ACC112 (cell line): Measurements from ENCODE around the gene CFAP77.
A peak's percentile ranks its signal among the peaks of the same experiment; 100 is the strongest.
"Not testable (repeated sequence)": the region's sequence is repeated elsewhere in the genome, so short reads cannot be mapped to it uniquely, and the experiment has no call there.

ENCODE experiments used
- H2AFZ ChIP-seq: fragments of 200-600 bp; sonication (generic); one replicate; pipeline ENCODE4 v1.6.0; 2017; ENCODE audit warnings: antibody characterized with exemption, low read length; ENCODE audit not compliant: unreplicated experiment
- H3K27ac ChIP-seq: fragments of 200-600 bp; sonication (generic); 2 replicates; pipeline ENCODE4 v1.5.1; 2014; ENCODE audit warnings: low read depth, mild to moderate bottlenecking, antibody characterized with exemption, low read length, moderate library complexity
- H3K27me3 ChIP-seq: fragments of 200-600 bp; sonication (generic); 2 replicates; pipeline ENCODE4 v1.6.1; 2014; ENCODE audit warnings: mild to moderate bottlenecking, antibody characterized with exemption, low read length, moderate library complexity, mixed read lengths; ENCODE audit not compliant: insufficient read depth
- H3K36me3 ChIP-seq: fragments of 200-600 bp; sonication (generic); 2 replicates; pipeline ENCODE4 v1.6.1; 2016; ENCODE audit warnings: mild to moderate bottlenecking, antibody characterized with exemption, low read length, moderate library complexity, mixed read lengths; ENCODE audit not compliant: insufficient read depth
- H3K4me1 ChIP-seq: fragments of 200-600 bp; sonication (generic); one replicate; pipeline ENCODE4 v1.6.1; 2016; ENCODE audit warnings: low read length, mixed read lengths; ENCODE audit not compliant: insufficient read depth, unreplicated experiment, control insufficient read depth
- H3K4me3 ChIP-seq: fragments of 200-600 bp; sonication (generic); 2 replicates; pipeline ENCODE4 v1.5.1; 2014; ENCODE audit warnings: mild to moderate bottlenecking, low read depth, low read length
- H3K79me2 ChIP-seq: fragments of 200-600 bp; sonication (generic); one replicate; pipeline ENCODE4 v1.6.0; 2016; ENCODE audit warnings: low read length; ENCODE audit not compliant: control insufficient read depth, unreplicated experiment, insufficient read depth

The CFAP77 gene

DNA sequence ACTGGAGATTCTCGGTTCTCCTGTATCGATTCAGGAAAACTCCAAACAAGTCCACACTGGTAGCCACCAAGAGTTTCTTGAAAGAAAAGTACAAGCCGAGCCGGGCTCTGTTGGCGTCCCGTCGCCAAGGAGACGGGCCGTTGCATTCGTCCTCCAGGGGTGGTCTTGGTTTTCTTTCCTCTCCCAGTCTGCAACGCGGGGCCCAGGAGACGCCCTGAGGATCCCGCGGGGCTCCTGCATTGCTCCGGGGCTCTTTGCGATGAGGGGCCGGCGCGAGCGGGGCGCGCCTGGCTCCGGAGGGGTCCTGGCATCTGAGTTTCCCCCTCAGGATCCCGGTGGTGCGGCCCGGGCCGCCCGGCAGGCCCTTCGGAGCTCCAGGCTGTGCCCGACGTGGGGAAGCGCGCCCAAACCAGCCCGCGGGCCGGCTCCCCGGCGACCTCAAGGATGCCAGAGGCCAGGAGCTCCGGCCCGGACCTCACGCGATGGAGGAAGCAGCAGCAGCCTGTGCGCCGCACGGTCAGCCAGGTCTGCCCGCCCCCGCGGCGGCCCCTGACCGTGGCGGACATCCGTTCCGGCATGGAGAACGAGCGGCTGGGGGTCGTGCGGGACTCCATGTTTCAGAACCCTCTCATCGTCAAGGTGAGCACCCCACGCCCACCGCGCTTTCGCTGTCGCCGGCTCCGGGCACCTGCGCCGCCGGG lies at the start of gene CFAP77:
TSS of gene CFAP77 (plus strand) at position 384 of the 701 bp plus-strand sequence. CDS start at position 445, 61 bp downstream.
- H3K27ac ChIP-seq = no peak within 1 kb of the TSS
- H3K4me1 ChIP-seq = peaks cover 3% of the 10 kb centered on the region
- peak within 1 kb of the TSS; percentile 75 for H3K4me3 ChIP-seq
- H3K36me3 ChIP-seq = no peaks in the 10 kb centered on the region
- peak within 1 kb of the TSS; percentile 90 for H2AFZ ChIP-seq
- peaks cover 56% of the 10 kb centered on the region for H3K27me3 ChIP-seq
- peaks cover 19% of the 10 kb centered on the region for H3K79me2 ChIP-seq

DNA sequence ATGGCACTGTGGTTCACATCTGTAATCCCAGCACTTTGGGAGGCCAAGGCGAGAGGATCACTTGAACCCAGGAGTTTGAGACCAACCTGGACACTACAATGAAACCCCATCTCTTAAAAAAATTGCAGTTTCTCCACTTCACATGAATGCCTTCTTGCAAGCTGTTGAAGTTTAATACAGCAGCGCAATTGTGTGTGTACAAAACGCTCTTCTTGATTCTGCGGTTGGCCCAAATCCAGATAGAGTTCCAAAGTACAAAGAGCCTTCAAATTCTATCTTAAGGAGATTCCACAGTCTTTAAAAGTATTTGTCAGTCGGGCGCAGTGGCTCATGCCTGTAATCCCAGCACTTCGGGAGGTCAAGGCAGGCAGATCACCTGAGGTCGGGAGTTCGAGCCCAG lies 45.9 kb upstream of the CFAP77 start:
- no peaks in the 10 kb centered on the region for H3K79me2 ChIP-seq
- no peaks in the 10 kb centered on the region for H3K27me3 ChIP-seq
- H3K4me3 ChIP-seq = no peak overlapping the region
- no peak overlapping the region for H3K27ac ChIP-seq
- H2AFZ ChIP-seq = no peak overlapping the region
- H3K4me1 ChIP-seq = no peaks in the 10 kb centered on the region
- H3K36me3 ChIP-seq = no peaks in the 10 kb centered on the region

DNA sequence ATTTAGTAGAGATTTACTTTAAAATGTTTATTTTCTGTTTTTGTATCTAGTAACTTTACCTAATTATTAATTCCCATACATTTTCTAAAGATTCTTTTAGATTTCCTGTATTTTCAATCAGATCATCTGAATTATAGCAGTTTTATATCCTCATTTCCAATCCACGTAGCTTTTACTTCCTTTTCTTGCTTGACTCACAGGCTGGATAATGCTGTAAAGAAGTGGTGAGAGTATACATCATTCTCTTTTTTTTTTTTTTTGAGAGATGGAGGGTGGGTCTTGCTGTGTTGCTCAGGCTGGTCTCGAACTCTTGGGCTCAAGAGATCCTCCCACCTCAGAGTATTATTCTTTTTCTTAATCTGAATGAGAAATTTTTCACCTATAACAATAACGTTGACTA lies 44.0 kb upstream of the CFAP77 start:
- Histone ChIP-seq H3K36me3 (no peaks in the 10 kb centered on the region), H3K4me1 (no peaks in the 10 kb centered on the region), H2AFZ (no peak overlapping the region), H3K27ac (no peak overlapping the region), H3K79me2 (no peaks in the 10 kb centered on the region), H3K4me3 (no peak overlapping the region), H3K27me3 (no peaks in the 10 kb centered on the region)

DNA sequence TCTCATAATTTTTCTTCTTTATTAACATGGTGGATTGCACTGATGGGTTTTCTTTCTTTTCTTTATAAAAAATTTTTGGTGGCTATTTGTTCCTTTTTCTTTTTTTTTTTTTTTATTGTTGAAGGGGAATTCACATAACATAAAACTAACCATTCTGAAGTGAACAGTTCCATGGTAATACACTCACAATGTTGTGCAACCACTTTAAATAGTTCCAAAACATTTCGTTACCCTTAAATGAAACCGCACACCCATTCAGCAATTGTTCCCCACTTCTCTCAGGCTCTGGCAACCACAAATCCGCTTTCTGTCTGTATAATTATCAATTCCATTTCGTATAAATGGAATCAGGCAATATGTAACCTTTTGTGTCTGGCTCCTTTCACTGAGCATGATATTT lies 43.5 kb upstream of the CFAP77 start:
- no peaks in the 10 kb centered on the region for H3K36me3 ChIP-seq
- H3K27me3 ChIP-seq = no peaks in the 10 kb centered on the region
- H2AFZ ChIP-seq = no peak overlapping the region
- no peak overlapping the region for H3K4me3 ChIP-seq
- no peaks in the 10 kb centered on the region for H3K79me2 ChIP-seq
- no peaks in the 10 kb centered on the region for H3K4me1 ChIP-seq
- no peak overlapping the region for H3K27ac ChIP-seq

DNA sequence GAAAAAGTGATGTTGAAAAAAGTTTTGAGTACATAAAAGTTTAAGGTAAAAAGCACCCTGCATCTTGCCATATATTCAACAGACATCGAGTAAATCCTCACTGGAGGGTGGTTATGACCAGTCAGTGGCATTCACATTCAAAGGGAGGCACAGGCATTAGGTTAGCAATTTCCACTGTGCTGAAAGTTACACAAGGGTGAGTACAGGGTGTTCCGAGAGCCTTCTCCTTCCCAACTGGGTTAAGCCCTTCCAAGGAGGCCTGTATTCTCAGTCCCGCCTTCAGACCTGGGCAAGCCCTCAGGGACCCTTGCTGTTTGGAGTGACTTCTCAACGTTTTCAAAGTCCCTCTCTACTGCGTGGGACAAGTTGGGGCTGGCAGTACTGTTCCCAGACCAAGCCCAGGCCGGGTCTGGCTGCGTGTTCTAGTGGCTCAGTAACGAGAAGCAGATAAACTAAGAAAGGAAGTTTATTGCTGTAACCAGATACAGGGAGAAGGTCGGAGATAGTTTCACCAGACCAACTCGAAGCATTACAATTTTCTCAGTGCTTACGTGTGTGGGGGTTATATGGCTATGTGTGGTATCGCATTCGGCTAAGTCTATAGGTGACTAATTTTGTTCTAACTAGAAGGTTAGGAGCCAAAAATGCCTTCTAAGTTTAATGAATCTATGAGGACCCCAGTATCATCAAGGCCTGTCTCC lies 42.2 kb upstream of the CFAP77 start:
- Histone ChIP-seq H3K4me3 (no peak overlapping the region), H3K79me2 (no peaks in the 10 kb centered on the region), H3K4me1 (no peaks in the 10 kb centered on the region), H2AFZ (no peak overlapping the region), H3K27ac (no peak overlapping the region), H3K27me3 (no peaks in the 10 kb centered on the region), H3K36me3 (no peaks in the 10 kb centered on the region)

DNA sequence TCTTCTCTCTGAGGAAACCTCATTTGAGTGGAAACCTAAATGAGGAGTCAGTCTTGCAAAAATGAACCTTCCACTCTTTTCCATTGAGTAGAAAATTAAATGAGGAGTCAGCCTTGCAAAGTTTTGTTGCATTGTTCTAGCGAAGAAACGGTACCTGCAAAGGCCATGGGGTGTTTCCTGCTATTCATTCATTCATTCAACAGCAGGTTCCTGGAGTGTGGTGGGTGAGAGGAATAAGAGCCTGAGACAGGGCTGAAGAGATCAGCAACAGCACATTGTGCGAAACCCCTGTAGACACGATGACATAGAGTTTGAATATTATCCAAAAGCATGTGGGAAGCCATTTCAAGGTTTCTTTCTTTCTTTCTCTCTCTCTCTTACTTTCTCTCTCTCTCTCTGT lies 40.6 kb upstream of the CFAP77 start:
- Histone ChIP-seq H3K4me1 (no peaks in the 10 kb centered on the region), H3K27ac (no peak overlapping the region)

DNA sequence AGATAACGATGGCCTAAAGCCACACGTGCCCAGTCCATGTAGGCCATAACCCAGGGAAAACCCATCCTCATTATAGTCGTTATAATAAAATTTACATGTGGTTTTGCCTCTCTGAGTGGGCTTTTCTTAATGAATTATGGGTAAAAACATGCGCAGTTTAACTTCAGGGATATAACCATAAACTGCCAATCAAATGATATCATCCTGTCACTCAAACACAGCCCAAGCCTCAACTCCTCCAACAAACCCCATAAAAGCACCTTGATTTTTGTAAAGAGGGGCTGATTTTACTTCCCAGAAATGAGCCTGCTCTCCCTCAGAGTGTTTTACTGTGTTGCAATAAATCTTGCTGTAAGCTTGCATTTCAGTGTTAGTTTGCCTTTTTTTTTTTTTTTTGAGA lies 39.4 kb upstream of the CFAP77 start:
- no peak overlapping the region for H3K4me3 ChIP-seq
- no peaks in the 10 kb centered on the region for H3K4me1 ChIP-seq
- H3K27ac ChIP-seq = no peak overlapping the region
- H3K27me3 ChIP-seq = no peaks in the 10 kb centered on the region
- H3K79me2 ChIP-seq = no peaks in the 10 kb centered on the region
- no peaks in the 10 kb centered on the region for H3K36me3 ChIP-seq
- no peak overlapping the region for H2AFZ ChIP-seq

More for the DNA sequence above, 40.6 kb upstream of the CFAP77 start:
- Histone ChIP-seq H3K36me3 (no peaks in the 10 kb centered on the region), H3K79me2 (no peaks in the 10 kb centered on the region), H3K27me3 (no peaks in the 10 kb centered on the region), H2AFZ (no peak overlapping the region), H3K4me3 (no peak overlapping the region)

DNA sequence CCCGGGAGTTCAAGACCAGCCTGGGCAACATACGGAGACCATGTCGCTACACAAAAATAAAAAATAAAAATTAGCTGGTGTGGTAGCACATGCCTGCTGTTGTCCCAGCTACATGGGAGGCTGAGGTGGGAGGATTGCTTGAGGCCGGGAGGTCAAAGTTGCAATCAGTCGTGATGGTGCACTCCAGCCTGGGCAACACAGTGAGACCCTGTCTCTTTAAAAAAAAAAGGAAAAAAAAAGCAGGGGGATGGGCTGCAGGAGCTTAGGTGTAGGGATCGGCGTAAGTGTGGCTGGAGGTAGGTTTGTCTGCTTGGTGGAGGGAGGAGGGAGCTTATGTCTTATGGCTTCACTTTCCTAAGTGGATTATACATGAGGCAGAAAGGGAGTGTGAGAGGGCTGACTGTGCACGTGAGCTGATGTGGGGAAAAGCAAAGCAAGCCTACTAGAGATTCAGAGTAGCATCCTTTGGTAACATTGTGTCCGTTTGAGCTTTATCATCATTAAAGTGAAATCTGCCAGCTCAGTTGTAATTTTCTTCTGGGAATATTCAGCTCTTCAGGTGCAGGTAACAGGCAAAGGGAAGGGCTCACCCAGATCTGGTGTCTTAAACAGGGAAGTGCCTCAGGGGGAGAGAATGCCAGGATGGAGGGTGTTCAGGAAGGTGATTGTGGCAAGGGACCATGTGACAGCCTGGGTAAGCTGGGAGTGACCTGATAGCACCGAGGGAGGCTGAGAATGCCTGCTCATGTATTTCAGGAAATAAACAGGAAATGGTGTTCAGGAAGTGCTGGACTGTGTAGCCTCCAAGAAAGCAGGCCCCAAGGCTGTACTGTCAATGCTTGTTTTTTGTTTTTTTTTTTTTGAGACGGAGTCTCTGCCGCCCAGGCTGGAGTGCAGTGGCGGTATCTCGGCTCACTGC lies 37.6 kb upstream of the CFAP77 start:
- H3K27me3 ChIP-seq = no peaks in the 10 kb centered on the region
- H3K27ac ChIP-seq = no peak overlapping the region
- peaks cover 4% of the 10 kb centered on the region; the same call in 1 of the 2 replicates for H3K36me3 ChIP-seq
- no peaks in the 10 kb centered on the region for H3K4me1 ChIP-seq
- H3K4me3 ChIP-seq = no peak overlapping the region
- H3K79me2 ChIP-seq = no peaks in the 10 kb centered on the region
- H2AFZ ChIP-seq = peak overlapping the region; percentile 9

DNA sequence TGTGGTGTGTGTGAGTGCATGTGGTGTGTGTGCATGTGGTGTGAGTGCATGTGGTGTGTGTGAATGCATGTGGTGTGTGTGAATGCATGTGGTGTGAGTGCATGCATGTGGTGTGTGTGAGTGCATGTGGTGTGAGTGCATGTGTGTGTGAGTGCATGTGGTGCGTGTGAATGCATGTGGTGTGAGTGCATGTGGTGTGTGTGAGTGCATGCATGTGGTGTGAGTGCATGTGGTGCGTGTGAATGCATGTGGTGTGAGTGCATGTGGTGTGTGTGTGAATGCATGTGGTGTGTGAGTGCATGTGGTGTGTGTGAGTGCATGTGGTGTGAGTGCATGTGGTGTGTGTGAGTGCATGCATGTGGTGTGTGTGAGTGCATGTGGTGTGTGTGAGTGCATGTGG lies 32.2 kb upstream of the CFAP77 start:
- H2AFZ ChIP-seq, H3K27ac ChIP-seq, H3K4me1 ChIP-seq, H3K79me2 ChIP-seq, H3K27me3 ChIP-seq, H3K4me3 ChIP-seq: not testable (repeated sequence)
- peaks cover 12% of the 10 kb centered on the region; the same call in 1 of the 2 replicates for H3K36me3 ChIP-seq

DNA sequence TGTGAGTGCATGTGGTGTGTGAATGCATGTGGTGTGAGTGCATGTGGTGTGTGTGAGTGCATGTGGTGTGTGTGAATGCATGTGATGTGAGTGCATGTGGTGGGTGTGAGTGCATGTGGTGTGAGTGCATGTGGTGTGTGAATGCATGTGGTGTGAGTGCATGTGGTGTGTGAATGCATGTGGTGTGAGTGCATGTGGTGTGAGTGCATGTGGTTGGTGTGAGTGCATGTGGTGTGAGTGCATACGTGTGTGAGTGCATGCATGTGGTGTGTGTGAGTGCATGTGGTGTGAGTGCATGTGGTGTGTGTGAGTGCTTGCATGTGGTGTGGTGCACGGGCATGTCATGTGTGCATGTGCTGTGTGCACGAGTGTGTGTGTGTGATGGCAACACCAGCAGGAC lies 31.6 kb upstream of the CFAP77 start:
- not testable (repeated sequence) for H3K79me2 ChIP-seq, H3K4me3 ChIP-seq, H3K27ac ChIP-seq, H2AFZ ChIP-seq, H3K27me3 ChIP-seq, H3K4me1 ChIP-seq
- H3K36me3 ChIP-seq = peaks cover 13% of the 10 kb centered on the region; the same call in 1 of the 2 replicates
